Right lobe of liver (tissue), 4 donors: ENCODE results near the gene PRKCZ.

Experiments used
- POLR2A ChIP-seq: fragments of 450-650 bp; IDR thresholded peaks from one replicate; pipeline ENCODE4 v1.6.1; 2017; ENCODE audit warnings: antibody characterized with exemption, mild to moderate bottlenecking
- TF ChIP-seq, protein P1 (sequence below), 4 donors: fragments of 200-600 bp in 3 of 4; fragments of 450-650 bp in 1 of 4; IDR thresholded peaks; one replicate each; pipeline versions ENCODE4 v1.5.1 to v1.8.0; 2016 to 2022; ENCODE audit warnings: antibody characterized with exemption in 4 of 4, mild to moderate bottlenecking in 2 of 4
- donor health status: DM: no; HTN: no; CAD: no.
- donor health status: DM: no; HTN: no; CAD: no.
- donor health status: DM: no; HTN: yes; CAD: no.

DNA sequence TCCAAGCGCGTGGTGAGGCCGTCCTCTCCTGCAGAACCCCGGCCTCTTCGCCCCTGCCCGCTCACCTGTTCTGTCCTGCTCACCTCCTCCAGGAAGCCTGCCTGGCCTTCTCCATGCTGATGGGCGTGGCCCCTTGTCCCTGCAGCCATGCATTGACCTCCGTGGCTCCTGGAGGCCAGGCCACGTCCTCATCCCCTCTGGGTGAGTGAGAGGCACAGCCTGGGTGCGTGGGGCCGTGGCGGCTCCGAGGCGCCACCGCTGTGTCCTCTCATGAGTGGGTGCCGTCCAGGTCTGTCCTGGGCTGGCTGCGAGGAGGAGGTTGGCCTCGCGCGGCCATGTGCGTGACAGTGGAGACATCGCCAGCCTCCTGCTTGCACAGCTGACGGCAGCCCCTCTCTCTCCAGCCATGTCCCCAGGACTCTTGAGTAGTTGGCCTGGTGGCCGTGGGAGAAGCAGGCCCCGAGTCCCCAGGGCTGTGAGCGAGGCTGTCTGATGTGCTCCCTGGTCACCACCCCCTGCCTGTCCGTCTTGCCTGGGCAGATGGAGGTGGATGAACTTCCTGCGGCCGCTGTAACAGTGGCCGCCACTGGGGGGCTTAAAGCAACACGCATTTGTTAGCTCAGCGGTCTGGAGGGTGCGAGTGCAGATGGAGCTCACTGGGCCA lies 58.1 kb downstream of the PRKCZ start:
- TF ChIP-seq, protein P1, sequence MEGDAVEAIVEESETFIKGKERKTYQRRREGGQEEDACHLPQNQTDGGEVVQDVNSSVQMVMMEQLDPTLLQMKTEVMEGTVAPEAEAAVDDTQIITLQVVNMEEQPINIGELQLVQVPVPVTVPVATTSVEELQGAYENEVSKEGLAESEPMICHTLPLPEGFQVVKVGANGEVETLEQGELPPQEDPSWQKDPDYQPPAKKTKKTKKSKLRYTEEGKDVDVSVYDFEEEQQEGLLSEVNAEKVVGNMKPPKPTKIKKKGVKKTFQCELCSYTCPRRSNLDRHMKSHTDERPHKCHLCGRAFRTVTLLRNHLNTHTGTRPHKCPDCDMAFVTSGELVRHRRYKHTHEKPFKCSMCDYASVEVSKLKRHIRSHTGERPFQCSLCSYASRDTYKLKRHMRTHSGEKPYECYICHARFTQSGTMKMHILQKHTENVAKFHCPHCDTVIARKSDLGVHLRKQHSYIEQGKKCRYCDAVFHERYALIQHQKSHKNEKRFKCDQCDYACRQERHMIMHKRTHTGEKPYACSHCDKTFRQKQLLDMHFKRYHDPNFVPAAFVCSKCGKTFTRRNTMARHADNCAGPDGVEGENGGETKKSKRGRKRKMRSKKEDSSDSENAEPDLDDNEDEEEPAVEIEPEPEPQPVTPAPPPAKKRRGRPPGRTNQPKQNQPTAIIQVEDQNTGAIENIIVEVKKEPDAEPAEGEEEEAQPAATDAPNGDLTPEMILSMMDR (IDR thresholded peaks at IDR 0.05): peak in 2 of 4 donors; percentile 11 to 16
- no peak for TF ChIP-seq POLR2A
